Sigmoid colon (tissue), 7 donors: Measurements from ENCODE around the gene DOC2A. TPM values are rescaled to one million over a fixed set of nuclear protein-coding genes. Genes with fewer than 3 reads are reported as not detected.
"Not testable (repeated sequence)": the region's sequence is repeated elsewhere in the genome, so short reads cannot be mapped to it uniquely, and the experiment has no call there.

Experiments used
- DNase-seq: peaks from one replicate; pipeline ENCODE4 v3.0.0-alpha.2; 2019
- H3K27ac ChIP-seq, 4 donors: fragments of 200-600 bp; sonication (generic); one replicate each; pipeline ENCODE4 v1.5.1; 2016 to 2019; ENCODE audit warnings: mild to moderate bottlenecking in 1 of 4
- H3K27me3 ChIP-seq, 3 donors: fragments of 200-600 bp; sonication (generic); one replicate each; pipeline ENCODE4 v1.5.1; 2019; ENCODE audit warnings: mild to moderate bottlenecking in 1 of 3
- H3K36me3 ChIP-seq, 4 donors: fragments of 200-600 bp; sonication (generic); one replicate each; pipeline ENCODE4 v1.5.1; 2016 to 2019
- H3K4me1 ChIP-seq, 4 donors: fragments of 200-600 bp; sonication (generic); one replicate each; pipeline ENCODE4 v1.5.1; 2017 to 2019
- H3K4me3 ChIP-seq, 4 donors: fragments of 200-600 bp; sonication (generic); one replicate each; pipeline ENCODE4 v1.5.1; 2017 to 2019; ENCODE audit warnings: mild to moderate bottlenecking in 2 of 4, moderate library complexity in 1 of 4
- H3K9me3 ChIP-seq, 4 donors: fragments of 200-600 bp in 3 of 4; sonication (generic) in 3 of 4; one replicate each; pipeline versions ENCODE4 v1.5.1 to v1.6.1; 2013 to 2019
- EP300 ChIP-seq, 4 donors: sonication (generic); formaldehyde crosslinking; IDR thresholded peaks; one replicate each; pipeline ENCODE4 v1.6.1; 2017; ENCODE audit warnings: antibody characterized with exemption in 4 of 4
- POLR2A ChIP-seq, 2 donors: fragments of 450-650 bp; IDR thresholded peaks; one replicate each; pipeline ENCODE4 v1.6.1; 2016; ENCODE audit warnings: antibody characterized with exemption in 2 of 2, mild to moderate bottlenecking in 2 of 2, moderate library complexity in 2 of 2
- POLR2AphosphoS5 ChIP-seq, 4 donors: sonication (generic); formaldehyde crosslinking; IDR thresholded peaks; one replicate each; pipeline ENCODE4 v1.6.1; 2017; ENCODE audit warnings: antibody characterized with exemption in 4 of 4
- WGBS, 2 donors: extraction: QIAGEN DNeasy Blood & Tissue Kit; methylation state at CpG; one replicate each; pipeline ENCODE4 v1.1.7; 2013; 5-methylcytosine and 5-hydroxymethylcytosine counted together
- intact Hi-C: fragments of 100-400 bp; cut with DNase I; formaldehyde crosslinking; loops from one replicate; pipeline ENCODE4 v1.15.1; 2023
- polyA plus RNA-seq, 3 donors: library from polyadenylated mRNA; stranded (reverse); fragments of 200-250 nt; gene quantifications; one replicate each; pipeline ENCODE4 v1.2.3, GENCODE V29; 2013
- total RNA-seq, 4 donors: library from RNA; depleted of rRNA; stranded (reverse); fragments of >200 nt; gene quantifications; one replicate each; pipeline ENCODE4 v1.1.0, GENCODE V29; 2016
- TF ChIP-seq, protein P1 (sequence below), 4 experiments: fragments of 450-650 bp in 3 of 4; fragments of 200-600 bp in 1 of 4; IDR thresholded peaks; one replicate each; pipeline ENCODE4 v1.5.1; 2016 to 2019; ENCODE audit warnings: antibody characterized with exemption in 4 of 4, mild to moderate bottlenecking in 3 of 4, moderate library complexity in 2 of 4
- donor health status: healthy with polysubstance abuse.
- donor health status: Bipolar disorder and iron deficiency.
- donor health status: healthy.

The DOC2A gene
- total and polyA plus RNA-seq, 7 donors: 0.36 to 4.6 (median 1.8) TPM; not detected in 2

DNA sequence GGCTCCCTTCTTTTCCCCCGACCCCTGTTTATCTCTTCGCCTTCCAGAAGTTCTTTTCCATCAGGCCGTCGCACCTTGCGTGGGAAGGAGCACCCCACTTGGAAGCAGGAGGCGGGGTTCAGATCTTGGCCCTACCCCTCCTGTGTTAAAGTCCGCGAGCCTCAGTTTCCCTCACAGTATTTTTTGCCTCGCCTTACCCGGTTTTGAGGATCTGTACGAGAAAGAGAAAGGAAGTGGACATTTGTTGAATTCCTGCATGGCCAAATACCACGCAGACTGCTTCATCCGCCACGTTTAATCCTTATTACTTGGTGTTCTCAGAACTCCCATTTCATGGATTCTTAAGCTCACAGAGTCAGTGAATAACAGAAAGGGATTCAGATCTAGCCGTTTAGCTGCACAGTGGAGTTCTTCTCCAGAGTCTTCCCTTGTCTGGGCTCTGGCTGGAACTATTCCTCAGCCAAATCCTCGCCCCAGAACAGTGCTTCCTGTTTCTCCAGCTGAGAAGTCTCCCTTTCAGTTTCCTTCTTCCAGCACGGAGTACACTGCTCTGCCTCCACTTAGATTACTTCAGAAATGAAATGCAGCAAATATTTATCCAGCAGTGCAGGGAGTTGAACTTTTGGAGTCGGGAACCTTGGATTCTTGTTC lies 48.4 kb downstream of the DOC2A start:
- no peak for DNase-seq
- no peak for TF ChIP-seq EP300 (IDR thresholded peaks at IDR 0.05)
- peak in 2 of 4 donors; percentile 15 to 34 for TF ChIP-seq POLR2AphosphoS5 (IDR thresholded peaks at IDR 0.05)

GRCh38 chr16:29961479-29962343 lies 49.1 kb downstream of the DOC2A start, which contains the start of gene TMEM219:
TSS of gene TMEM219 (plus strand) at chr16:29962079. CDS start at chr16:29963144, 1,065 bp downstream.
- Histone ChIP-seq H3K4me1 (peaks cover 0 to 18% (median 17%) of the 10 kb centered on the region in 4 donors), H3K36me3 (peaks cover 0 to 5% (median 0%) of the 10 kb centered on the region in 4 donors), H3K27ac (peak within 1 kb of the TSS; percentile 90 to 96 (median 94)), H3K9me3 (no peaks in the 10 kb centered on the region), H3K27me3 (no peaks in the 10 kb centered on the region), H3K4me3 (peak within 1 kb of the TSS; percentile 64 to 91 (median 80))
- TF ChIP-seq, protein P1, sequence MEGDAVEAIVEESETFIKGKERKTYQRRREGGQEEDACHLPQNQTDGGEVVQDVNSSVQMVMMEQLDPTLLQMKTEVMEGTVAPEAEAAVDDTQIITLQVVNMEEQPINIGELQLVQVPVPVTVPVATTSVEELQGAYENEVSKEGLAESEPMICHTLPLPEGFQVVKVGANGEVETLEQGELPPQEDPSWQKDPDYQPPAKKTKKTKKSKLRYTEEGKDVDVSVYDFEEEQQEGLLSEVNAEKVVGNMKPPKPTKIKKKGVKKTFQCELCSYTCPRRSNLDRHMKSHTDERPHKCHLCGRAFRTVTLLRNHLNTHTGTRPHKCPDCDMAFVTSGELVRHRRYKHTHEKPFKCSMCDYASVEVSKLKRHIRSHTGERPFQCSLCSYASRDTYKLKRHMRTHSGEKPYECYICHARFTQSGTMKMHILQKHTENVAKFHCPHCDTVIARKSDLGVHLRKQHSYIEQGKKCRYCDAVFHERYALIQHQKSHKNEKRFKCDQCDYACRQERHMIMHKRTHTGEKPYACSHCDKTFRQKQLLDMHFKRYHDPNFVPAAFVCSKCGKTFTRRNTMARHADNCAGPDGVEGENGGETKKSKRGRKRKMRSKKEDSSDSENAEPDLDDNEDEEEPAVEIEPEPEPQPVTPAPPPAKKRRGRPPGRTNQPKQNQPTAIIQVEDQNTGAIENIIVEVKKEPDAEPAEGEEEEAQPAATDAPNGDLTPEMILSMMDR (IDR thresholded peaks at IDR 0.05): peak; percentile 57 to 78 (median 68)
- TF ChIP-seq EP300 (IDR thresholded peaks at IDR 0.05) (no peak), POLR2AphosphoS5 (IDR thresholded peaks at IDR 0.05) (peak; percentile 69 to 90 (median 83)), POLR2A (IDR thresholded peaks at IDR 0.05) (peak; percentile 33 to 58)
- 0 to 1% methylated on average over 75 of the region's 75 CpGs for WGBS, 2 donors
- peak; percentile 96 for DNase-seq
- intact Hi-C loops: loop anchor here (2.0 kb wide), 2 partner anchors 33 to 35 kb away; partner anchors contain the start of genes HIRIP3 and KCTD13

More for the DNA sequence above, 48.4 kb downstream of the DOC2A start:
- intact Hi-C loops: loop anchor here (2.0 kb wide), 1 partner anchor 32 kb away; the partner anchor contains the start of gene HIRIP3
- Histone ChIP-seq H3K9me3 (no peaks in the 10 kb centered on the region), H3K4me1 (peaks cover 0 to 18% (median 17%) of the 10 kb centered on the region in 4 donors), H3K27ac (peak overlapping the region; percentile 90 to 96 (median 94)), H3K27me3 (no peaks in the 10 kb centered on the region), H3K4me3 (peak overlapping the region; percentile 64 to 91 (median 80)), H3K36me3 (peaks cover 0 to 5% (median 0%) of the 10 kb centered on the region in 4 donors)
- 1 to 7% methylated on average over 18 of the region's 18 CpGs for WGBS, 2 donors

GRCh38 chr16:29961127-29961478 lies 49.7 kb downstream of the DOC2A start:
- Histone ChIP-seq H3K27me3 (no peaks in the 10 kb centered on the region), H3K4me3 (peak overlapping the region; percentile 64 to 91 (median 80)), H3K36me3 (peaks cover 0 to 5% (median 0%) of the 10 kb centered on the region in 4 donors), H3K9me3 (no peaks in the 10 kb centered on the region), H3K27ac (peak overlapping the region; percentile 90 to 96 (median 94)), H3K4me1 (peaks cover 0 to 18% (median 17%) of the 10 kb centered on the region in 4 donors)
- WGBS, 2 donors: 53 to 66% methylated on average over 10 of the region's 10 CpGs
- DNase-seq: no peak
- intact Hi-C loops: loop anchor here (2.0 kb wide), 1 partner anchor 34 kb away; the partner anchor contains the start of gene KCTD13
- TF ChIP-seq, protein P1 (IDR thresholded peaks at IDR 0.05): no peak
- TF ChIP-seq POLR2AphosphoS5 (IDR thresholded peaks at IDR 0.05): no peak
- TF ChIP-seq EP300 (IDR thresholded peaks at IDR 0.05): no peak
- no peak for TF ChIP-seq POLR2A (IDR thresholded peaks at IDR 0.05)

- peaks cover 0 to 18% (median 17%) of the 10 kb centered on the region in 4 donors for H3K4me1 ChIP-seq
- DNase-seq, H3K27ac ChIP-seq, H3K4me3 ChIP-seq, H3K27me3 ChIP-seq, H3K9me3 ChIP-seq, H3K36me3 ChIP-seq: not testable (repeated sequence)
- 95% methylated on average over 4 of the region's 4 CpGs for WGBS, 2 donors
- intact Hi-C loops: loop anchor here (2.0 kb wide), 1 partner anchor 33 kb away; the partner anchor contains the start of gene KCTD13
Measured at GRCh38 chr16:29959821-29960220, 51.0 kb downstream of the DOC2A start.

- no peak for TF ChIP-seq EP300 (IDR thresholded peaks at IDR 0.05)
- Histone ChIP-seq H3K4me3 (no peak overlapping the region), H3K27ac (no peak overlapping the region), H3K9me3 (no peaks in the 10 kb centered on the region), H3K4me1 (peaks cover 0 to 18% (median 17%) of the 10 kb centered on the region in 4 donors), H3K27me3 (no peaks in the 10 kb centered on the region), H3K36me3 (no peaks in the 10 kb centered on the region)
- 87 to 90% methylated on average over 9 of the region's 9 CpGs for WGBS, 2 donors
- intact Hi-C loops: no loop called here
- no peak for DNase-seq
Measured at GRCh38 chr16:29959293-29959692, 51.5 kb downstream of the DOC2A start.

GRCh38 chr16:29958756-29959155 lies 52.1 kb downstream of the DOC2A start:
- no peak for DNase-seq
- Histone ChIP-seq H3K9me3 (no peaks in the 10 kb centered on the region), H3K4me3 (no peak overlapping the region), H3K36me3 (no peaks in the 10 kb centered on the region), H3K4me1 (peaks cover 0 to 18% (median 17%) of the 10 kb centered on the region in 4 donors), H3K27me3 (no peaks in the 10 kb centered on the region), H3K27ac (no peak overlapping the region)
- WGBS, 2 donors: 92 to 95% methylated on average over 5 of the region's 5 CpGs
- intact Hi-C loops: no loop called here
- TF ChIP-seq EP300 (IDR thresholded peaks at IDR 0.05): no peak
- TF ChIP-seq POLR2AphosphoS5 (IDR thresholded peaks at IDR 0.05): no peak
- TF ChIP-seq, protein P1 (IDR thresholded peaks at IDR 0.05): no peak
- TF ChIP-seq POLR2A (IDR thresholded peaks at IDR 0.05): no peak
